NB4 (cell line): ENCODE measurements around the gene BTLA.
"Not testable (repeated sequence)": the region's sequence is repeated elsewhere in the genome, so short reads cannot be mapped to it uniquely, and the experiment has no call there.

Experiments used
- DNase-seq: peaks from one replicate; pipeline ENCODE4 v3.0.0; 2010; ENCODE audit warnings: low read depth
- H3K4me3 ChIP-seq: one replicate; pipeline ENCODE4 v1.5.1; 2011; ENCODE audit warnings: mild to moderate bottlenecking, low read depth, low read length, moderate library complexity
- CTCF ChIP-seq: IDR thresholded peaks from one replicate; pipeline ENCODE4 v1.5.1; 2012; ENCODE audit warnings: low read depth, low read length
- MAX ChIP-seq: IDR thresholded peaks from 2 replicates; pipeline ENCODE4 v1.6.1; 2011; ENCODE audit warnings: low read depth, low read length
- MYC ChIP-seq: IDR thresholded peaks from 2 replicates; pipeline ENCODE4 v1.6.1; 2011; ENCODE audit warnings: low read depth, low read length
- POLR2A ChIP-seq: IDR thresholded peaks from 2 replicates; pipeline ENCODE4 v1.6.1; 2011; ENCODE audit warnings: mild to moderate bottlenecking; ENCODE audit not compliant: insufficient read length; ENCODE audit errors: extremely low read depth

BTLA gene

DNA sequence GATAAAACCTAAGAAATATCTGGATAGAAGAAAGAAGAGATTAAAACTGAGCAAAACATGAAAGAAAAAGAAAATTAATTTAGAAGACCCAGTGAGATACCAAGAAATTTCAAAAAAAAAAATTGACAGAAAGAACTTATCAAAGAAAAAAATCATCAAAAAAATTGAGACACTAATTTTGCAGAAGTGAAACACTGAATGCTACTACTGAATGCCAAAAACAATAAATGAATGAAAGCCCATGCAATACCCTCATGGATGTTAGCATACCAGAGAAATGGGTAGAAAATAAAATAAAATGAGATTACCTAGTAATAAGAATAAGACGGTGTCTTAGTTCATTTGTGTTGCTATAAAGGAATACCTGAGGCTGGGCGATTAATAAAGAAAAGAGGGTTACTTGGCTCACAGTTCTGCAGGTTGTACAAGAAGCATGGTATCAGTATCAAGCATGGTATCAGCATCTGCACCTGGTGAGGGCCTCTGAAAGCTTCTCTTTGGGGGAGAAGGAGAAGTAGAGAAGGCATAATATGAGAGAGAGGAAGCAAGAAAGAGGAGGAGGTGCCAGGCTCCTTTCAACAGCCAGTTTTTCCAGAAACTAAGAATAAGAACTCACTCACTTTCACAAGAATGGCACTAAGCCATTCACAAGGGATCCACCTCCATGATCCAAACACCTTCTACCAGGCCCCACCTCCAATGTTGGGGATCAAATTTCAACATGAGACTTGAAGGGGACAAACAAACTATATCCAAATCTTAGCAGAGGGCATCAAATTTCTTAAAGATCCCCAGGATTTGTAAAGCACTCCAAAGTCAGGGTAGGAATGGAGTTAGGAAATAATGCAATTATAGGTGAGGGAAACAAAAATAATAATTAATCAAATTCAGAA lies 73.2 kb downstream of the BTLA start:
- no peak overlapping the region for H3K4me3 ChIP-seq
- no peak for DNase-seq
- no peak for TF ChIP-seq MYC
- no peak for TF ChIP-seq POLR2A
- TF ChIP-seq MAX, result no peak
- no peak for TF ChIP-seq CTCF

- no peak for DNase-seq
- H3K4me3 ChIP-seq, result no peak overlapping the region
- TF ChIP-seq MAX (no peak), POLR2A (no peak), MYC (no peak), CTCF (no peak)
Observed at GRCh38 chr3:112425382-112425781, 73.9 kb downstream of the BTLA start.

DNA sequence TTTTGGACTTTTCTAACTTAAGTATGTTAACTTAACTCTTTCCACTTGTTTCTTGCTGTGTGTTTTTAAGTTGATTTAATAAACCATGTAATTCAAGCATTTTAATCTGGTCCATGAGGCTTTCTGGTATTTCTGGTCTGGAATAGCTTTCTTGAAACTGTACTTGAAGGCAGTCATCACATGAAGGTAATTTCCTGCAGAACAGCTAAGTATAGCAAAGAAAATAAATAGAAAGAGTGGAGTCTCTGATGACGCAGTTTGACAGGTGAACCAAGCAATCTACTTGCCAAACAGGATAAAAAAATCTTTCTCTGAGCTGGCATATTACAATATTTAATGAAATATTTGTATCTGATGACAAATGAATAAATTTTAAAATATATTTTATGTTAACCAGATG lies 74.9 kb downstream of the BTLA start:
- no peak for DNase-seq
- no peak overlapping the region for H3K4me3 ChIP-seq
- TF ChIP-seq CTCF (no peak), MAX (no peak)

GRCh38 chr3:112422921-112423320 lies 76.4 kb downstream of the BTLA start:
- DNase-seq, H3K4me3 ChIP-seq: not testable (repeated sequence)

DNA sequence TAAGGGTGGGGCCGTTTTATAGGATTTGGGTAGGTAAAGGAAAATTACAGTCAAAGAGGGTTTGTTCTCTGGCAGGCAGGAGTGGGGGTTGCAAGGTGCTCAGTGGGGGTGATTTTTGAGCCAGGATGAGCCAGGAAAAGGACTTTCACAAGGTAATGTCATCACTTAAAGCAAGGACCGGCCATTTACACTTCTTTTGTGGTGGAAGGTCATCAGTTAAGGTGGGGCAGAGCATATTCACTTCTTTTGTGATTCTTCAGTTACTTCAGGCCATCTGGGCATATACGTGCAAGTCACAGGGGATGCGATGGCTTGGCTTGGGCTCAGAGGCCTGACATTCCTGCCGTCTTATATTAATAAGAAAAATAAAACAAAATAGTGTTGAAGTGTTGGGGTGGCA lies 80.7 kb downstream of the BTLA start:
- DNase-seq, H3K4me3 ChIP-seq: not testable (repeated sequence)

- TF ChIP-seq MYC (no peak), CTCF (no peak), POLR2A (no peak), MAX (no peak)
- no peak for DNase-seq
- no peak overlapping the region for H3K4me3 ChIP-seq
Observed at GRCh38 chr3:112417696-112418318, 81.5 kb downstream of the BTLA start.
